Breast epithelium (tissue), 4 donors: ENCODE data around the gene SIGLEC10. TPM values are rescaled to one million over a fixed set of nuclear protein-coding genes. Genes with fewer than 3 reads are reported as not detected.
"Not testable (repeated sequence)": the region's sequence is repeated elsewhere in the genome, so short reads cannot be mapped to it uniquely, and the experiment has no call there.

Experiments
- DNase-seq, 2 donors: peaks; one replicate each; pipeline ENCODE4 v3.0.0-alpha.2; 2019; ENCODE audit warnings: low spot score in 2 of 2
- H3K27ac ChIP-seq, 2 donors: fragments of 200-600 bp; sonication (generic) in 1 of 2; one replicate each; pipeline ENCODE4 v1.5.1; 2016 to 2019; ENCODE audit warnings: mild to moderate bottlenecking in 1 of 2
- H3K27me3 ChIP-seq, 2 donors: fragments of 200-600 bp; sonication (generic) in 1 of 2; one replicate each; pipeline versions ENCODE4 v1.5.1 to v1.6.0; 2017 to 2019; ENCODE audit warnings: control low read depth in 1 of 2, mild to moderate bottlenecking in 1 of 2
- H3K36me3 ChIP-seq: fragments of 200-600 bp; one replicate; pipeline ENCODE4 v1.5.1; 2019
- H3K4me1 ChIP-seq, 2 donors: fragments of 200-600 bp; sonication (generic); one replicate each; pipeline ENCODE4 v1.5.1; 2016 to 2019; ENCODE audit warnings: control low read depth in 1 of 2
- H3K4me3 ChIP-seq, 3 donors: fragments of 200-600 bp; sonication (generic); 1 replicate in 2 of 3; 2 replicates in 1 of 3; pipeline ENCODE4 v1.5.1; 2016 to 2019; ENCODE audit warnings: mild to moderate bottlenecking in 3 of 3, moderate library complexity in 2 of 3
- H3K9me3 ChIP-seq, 2 donors: fragments of 200-600 bp; sonication (generic) in 1 of 2; one replicate each; pipeline ENCODE4 v1.5.1; 2016 to 2019; ENCODE audit warnings: control low read depth in 1 of 2
- POLR2A ChIP-seq: fragments of 450-650 bp; IDR thresholded peaks from one replicate; pipeline ENCODE4 v1.6.1; 2016; ENCODE audit warnings: antibody characterized with exemption, mild to moderate bottlenecking, moderate library complexity
- POLR2AphosphoS5 ChIP-seq, 3 donors: sonication (generic); formaldehyde crosslinking; IDR thresholded peaks; one replicate each; pipeline ENCODE4 v1.6.1; 2017; ENCODE audit warnings: antibody characterized with exemption in 3 of 3
- intact Hi-C: fragments of 100-400 bp; cut with DNase I; formaldehyde crosslinking; loops from one replicate; pipeline ENCODE4 v1.15.1; 2023; ENCODE audit warnings: low total_unique reads
- total RNA-seq, 3 donors: library from RNA; depleted of rRNA; stranded (reverse); fragments of >200 nt; gene quantifications; one replicate each; pipeline ENCODE4 v1.1.0, GENCODE V29; 2016
- TF ChIP-seq, protein P1 (sequence below), 3 donors: fragments of 450-650 bp; IDR thresholded peaks; one replicate each; pipeline ENCODE4 v1.5.1; 2016 to 2017; ENCODE audit warnings: antibody characterized with exemption in 3 of 3, mild to moderate bottlenecking in 3 of 3, moderate library complexity in 3 of 3

SIGLEC10 gene
- total RNA-seq, 3 donors from 2014 or later: 1.8 to 17.0 (median 10.2) TPM

DNA sequence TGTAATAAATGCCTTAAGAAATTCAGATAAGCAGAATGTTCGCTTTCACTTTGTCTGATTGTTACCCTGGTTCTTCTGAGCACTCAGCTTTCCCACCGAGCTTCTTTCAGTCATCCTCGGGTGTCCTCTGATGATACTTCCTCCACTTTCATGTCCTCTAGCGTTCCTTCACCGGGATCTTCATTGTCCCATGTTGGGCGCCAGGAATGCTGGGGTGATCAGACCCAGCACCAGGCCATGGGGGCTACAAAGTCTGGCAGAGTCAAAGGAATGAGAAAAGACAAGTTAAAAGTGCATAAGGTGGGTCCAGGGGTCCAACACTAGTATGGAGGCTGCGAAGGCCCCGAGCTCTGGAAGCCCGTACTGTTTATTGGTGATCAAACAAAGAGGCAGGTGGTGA lies 15.3 kb downstream of the SIGLEC10 start:
- DNase-seq: no peak
- TF ChIP-seq, protein P1, sequence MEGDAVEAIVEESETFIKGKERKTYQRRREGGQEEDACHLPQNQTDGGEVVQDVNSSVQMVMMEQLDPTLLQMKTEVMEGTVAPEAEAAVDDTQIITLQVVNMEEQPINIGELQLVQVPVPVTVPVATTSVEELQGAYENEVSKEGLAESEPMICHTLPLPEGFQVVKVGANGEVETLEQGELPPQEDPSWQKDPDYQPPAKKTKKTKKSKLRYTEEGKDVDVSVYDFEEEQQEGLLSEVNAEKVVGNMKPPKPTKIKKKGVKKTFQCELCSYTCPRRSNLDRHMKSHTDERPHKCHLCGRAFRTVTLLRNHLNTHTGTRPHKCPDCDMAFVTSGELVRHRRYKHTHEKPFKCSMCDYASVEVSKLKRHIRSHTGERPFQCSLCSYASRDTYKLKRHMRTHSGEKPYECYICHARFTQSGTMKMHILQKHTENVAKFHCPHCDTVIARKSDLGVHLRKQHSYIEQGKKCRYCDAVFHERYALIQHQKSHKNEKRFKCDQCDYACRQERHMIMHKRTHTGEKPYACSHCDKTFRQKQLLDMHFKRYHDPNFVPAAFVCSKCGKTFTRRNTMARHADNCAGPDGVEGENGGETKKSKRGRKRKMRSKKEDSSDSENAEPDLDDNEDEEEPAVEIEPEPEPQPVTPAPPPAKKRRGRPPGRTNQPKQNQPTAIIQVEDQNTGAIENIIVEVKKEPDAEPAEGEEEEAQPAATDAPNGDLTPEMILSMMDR (IDR thresholded peaks at IDR 0.05): no peak
- TF ChIP-seq POLR2A (no peak), POLR2AphosphoS5 (IDR thresholded peaks at IDR 0.05) (no peak)

DNA sequence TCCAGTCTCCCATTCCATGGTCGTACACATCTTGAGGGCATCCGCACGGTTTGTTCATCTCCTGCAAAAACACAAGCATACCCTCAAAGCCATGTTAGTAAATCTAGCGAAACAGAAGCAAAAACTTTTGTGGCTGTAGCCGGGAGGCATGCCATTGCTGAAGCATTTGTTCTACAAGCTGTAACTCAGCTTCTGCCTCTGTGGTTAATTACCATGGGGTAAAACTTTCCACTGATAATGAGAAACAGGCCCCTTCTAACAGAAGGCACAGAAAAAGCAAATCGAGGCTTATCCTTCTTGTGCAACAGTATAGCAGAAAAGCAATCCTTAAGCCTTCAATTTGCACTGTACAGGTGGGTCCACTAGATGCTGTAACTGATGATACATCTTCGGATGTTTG lies 17.5 kb downstream of the SIGLEC10 start:
- H3K36me3 ChIP-seq, H3K4me3 ChIP-seq, DNase-seq, H3K4me1 ChIP-seq, H3K27me3 ChIP-seq, H3K27ac ChIP-seq: not testable (repeated sequence)
- peaks cover 4 to 20% of the 10 kb centered on the region in 2 donors for H3K9me3 ChIP-seq
- intact Hi-C loops: loop anchor here (2.0 to 5.0 kb wide), 2 partner anchors 63 to 123 kb away; no protein-coding TSS in a partner anchor

More for the DNA sequence above, 15.3 kb downstream of the SIGLEC10 start:
- H3K36me3 ChIP-seq: no peaks in the 10 kb centered on the region
- H3K4me1 ChIP-seq: no peaks in the 10 kb centered on the region
- intact Hi-C loops: loop anchor here (5.0 kb wide), 1 partner anchor 125 kb away; no protein-coding TSS in a partner anchor
- peaks cover 0 to 5% of the 10 kb centered on the region in 2 donors for H3K27me3 ChIP-seq
- H3K9me3 ChIP-seq: peaks cover 4 to 25% of the 10 kb centered on the region in 2 donors
- H3K4me3 ChIP-seq: no peak overlapping the region
- no peak overlapping the region for H3K27ac ChIP-seq

DNA sequence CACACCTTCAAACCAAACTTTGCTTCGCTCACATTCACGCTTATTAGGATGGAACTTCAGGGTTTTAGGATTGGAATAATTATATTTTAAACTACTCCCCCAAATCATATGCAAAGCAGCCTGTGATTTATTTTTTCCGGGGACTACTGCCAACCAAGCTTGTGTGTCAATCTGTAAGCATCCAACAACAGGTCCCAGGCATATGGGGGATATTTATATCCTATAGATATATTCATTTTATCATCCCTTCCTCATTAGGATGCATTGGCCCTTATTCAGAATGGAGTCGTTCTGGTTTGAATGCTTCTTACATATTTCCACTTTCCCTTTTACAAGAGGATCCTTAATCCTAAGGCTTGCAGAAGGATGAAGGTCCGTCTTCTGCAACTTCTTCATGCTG lies 18.2 kb downstream of the SIGLEC10 start:
- no peaks in the 10 kb centered on the region for H3K4me1 ChIP-seq
- TF ChIP-seq, protein P1 (IDR thresholded peaks at IDR 0.05): no peak
- TF ChIP-seq POLR2AphosphoS5 (IDR thresholded peaks at IDR 0.05) (no peak), POLR2A (no peak)
- no peaks in the 10 kb centered on the region for H3K27me3 ChIP-seq
- no peak for DNase-seq
- no peak overlapping the region for H3K4me3 ChIP-seq
- intact Hi-C loops: loop anchor here (2.0 kb wide), 1 partner anchor 64 kb away; no protein-coding TSS in a partner anchor
- no peaks in the 10 kb centered on the region for H3K36me3 ChIP-seq
- peaks cover 4 to 20% of the 10 kb centered on the region in 2 donors for H3K9me3 ChIP-seq
- H3K27ac ChIP-seq: no peak overlapping the region

DNA sequence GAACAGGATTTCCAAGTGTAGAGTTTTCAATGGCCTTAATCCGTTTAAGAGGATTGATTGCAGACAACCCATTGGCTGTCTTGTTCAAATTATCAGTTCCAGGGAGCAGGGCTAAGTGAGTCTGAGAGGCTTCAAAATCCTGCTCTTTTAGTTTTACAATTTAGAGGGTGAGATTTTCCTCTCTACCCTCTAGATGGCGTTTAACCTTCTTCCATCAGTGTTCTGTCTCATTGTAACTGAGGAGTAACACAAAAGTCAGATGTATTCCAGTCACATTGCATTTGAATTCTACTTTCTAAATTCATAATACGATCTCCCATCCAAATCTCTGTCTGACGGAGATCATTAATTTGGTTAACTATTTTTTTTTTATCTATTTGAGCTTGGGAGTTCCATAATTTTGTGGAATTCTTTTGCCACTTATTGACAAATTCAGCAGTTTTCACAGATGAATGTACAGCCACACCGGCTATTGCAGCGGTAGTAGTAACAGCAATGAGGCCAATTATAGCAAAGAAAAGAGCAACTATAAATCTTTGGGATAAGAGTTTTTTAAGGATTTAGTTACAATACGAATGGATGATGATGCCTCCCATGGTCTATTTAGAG lies 19.2 kb downstream of the SIGLEC10 start:
- Histone ChIP-seq H3K27me3 (no peaks in the 10 kb centered on the region), H3K9me3 (peaks cover 4 to 18% of the 10 kb centered on the region in 2 donors), H3K27ac (no peak overlapping the region), H3K36me3 (no peaks in the 10 kb centered on the region), H3K4me1 (no peaks in the 10 kb centered on the region), H3K4me3 (no peak overlapping the region)
- no peak for DNase-seq
- intact Hi-C loops: loop anchor here (2.0 kb wide), 1 partner anchor 65 kb away; no protein-coding TSS in a partner anchor
- TF ChIP-seq, protein P1 (IDR thresholded peaks at IDR 0.05): peak in 2 of 3 donors; percentile 14 to 29
- TF ChIP-seq POLR2AphosphoS5 (IDR thresholded peaks at IDR 0.05): no peak

DNA sequence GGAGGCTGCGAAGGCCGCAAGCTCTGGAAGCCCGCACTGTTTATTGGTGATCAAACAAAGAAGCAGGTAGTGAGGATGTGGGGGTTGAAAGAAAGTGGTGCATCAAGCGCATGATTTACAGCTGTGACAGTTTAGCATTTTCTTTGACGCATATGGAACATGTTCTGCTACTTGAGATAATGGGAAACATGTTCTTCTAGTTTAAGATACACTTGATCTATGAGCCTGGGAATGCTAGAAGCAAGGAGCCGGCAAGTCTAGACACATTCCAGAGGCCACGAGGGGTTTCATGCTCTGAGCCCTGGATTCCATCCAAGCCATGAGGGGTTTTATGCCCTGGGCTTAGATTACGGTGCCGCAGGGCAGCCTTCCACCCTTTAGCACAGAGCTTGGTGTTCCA lies 20.0 kb downstream of the SIGLEC10 start:
- intact Hi-C loops, H3K4me1 ChIP-seq, H3K4me3 ChIP-seq, H3K27ac ChIP-seq, DNase-seq, H3K36me3 ChIP-seq, H3K27me3 ChIP-seq: not testable (repeated sequence)
- H3K9me3 ChIP-seq: peaks cover under 1 to 11% of the 10 kb centered on the region in 2 donors

DNA sequence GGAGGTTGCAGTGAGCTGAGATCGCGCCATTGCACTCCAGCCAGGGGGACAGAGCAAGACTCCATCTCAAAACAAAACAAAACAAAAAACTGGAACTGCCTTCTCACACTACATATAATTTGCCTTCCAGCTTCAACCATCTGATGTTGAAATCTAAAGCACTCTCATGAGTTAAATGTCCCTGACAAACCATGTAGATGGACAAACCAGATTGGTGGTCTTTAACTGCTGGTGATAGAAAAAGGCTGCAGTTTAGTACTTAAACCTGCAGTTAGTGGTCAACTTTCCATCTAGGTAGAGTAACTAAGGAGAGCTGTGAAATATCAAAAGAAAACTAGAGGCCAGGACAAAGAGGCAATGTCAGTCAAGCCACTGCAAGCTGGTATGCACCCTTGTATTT lies 21.3 kb downstream of the SIGLEC10 start:
- TF ChIP-seq, protein P1 (IDR thresholded peaks at IDR 0.05): no peak
- no peak for TF ChIP-seq POLR2A
- TF ChIP-seq POLR2AphosphoS5 (IDR thresholded peaks at IDR 0.05): no peak
- no peak for DNase-seq
- H3K27me3 ChIP-seq: no peaks in the 10 kb centered on the region
- no peaks in the 10 kb centered on the region for H3K36me3 ChIP-seq
- no peaks in the 10 kb centered on the region for H3K9me3 ChIP-seq
- intact Hi-C loops: no loop called here
- no peaks in the 10 kb centered on the region for H3K4me1 ChIP-seq
- H3K4me3 ChIP-seq: no peak overlapping the region
- H3K27ac ChIP-seq: no peak overlapping the region
